Measurements from ENCODE around the gene SPAG6. TPM values are rescaled to one million over a fixed set of nuclear protein-coding genes. Genes with fewer than 3 reads are reported as not detected.

SPAG6 gene
- total RNA-seq, 4 donors from 2014 or later, result not detected

DNA sequence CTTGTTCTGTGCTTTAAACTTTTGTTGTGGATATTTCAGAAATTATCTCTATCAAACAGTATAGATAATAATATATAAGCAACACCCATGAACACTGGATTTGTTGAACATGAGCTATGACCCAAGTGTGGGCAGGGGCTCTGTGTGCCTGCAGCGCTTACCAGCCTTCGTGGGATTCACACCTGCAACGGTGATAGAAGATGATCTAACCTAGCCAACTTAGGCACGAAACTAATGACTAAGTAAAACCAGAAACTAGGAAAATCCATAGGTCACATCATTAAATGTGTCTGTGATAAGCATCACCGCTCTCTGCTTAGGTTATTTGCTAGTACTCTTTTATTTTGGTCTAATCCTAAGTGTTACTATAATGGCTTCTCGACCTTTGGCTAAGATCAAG, 18.0 kb downstream of the SPAG6 start:
- 91 to 92% methylated on average over 6 of the region's 6 CpGs for WGBS, 2 donors
- no peaks in the 10 kb centered on the region for H3K4me1 ChIP-seq
- no peaks in the 10 kb centered on the region for H3K9me3 ChIP-seq
- TF ChIP-seq POLR2A (IDR thresholded peaks at IDR 0.05), result no peak
- H3K27me3 ChIP-seq, result peaks cover 0 to 2% of the 10 kb centered on the region in 2 donors
- DNase-seq (ENCODE audit: low spot score in 2 of 2), result no peak
- H3K4me3 ChIP-seq, result no peak overlapping the region
- H3K27ac ChIP-seq, result no peak overlapping the region
- no peaks in the 10 kb centered on the region for H3K36me3 ChIP-seq

DNA sequence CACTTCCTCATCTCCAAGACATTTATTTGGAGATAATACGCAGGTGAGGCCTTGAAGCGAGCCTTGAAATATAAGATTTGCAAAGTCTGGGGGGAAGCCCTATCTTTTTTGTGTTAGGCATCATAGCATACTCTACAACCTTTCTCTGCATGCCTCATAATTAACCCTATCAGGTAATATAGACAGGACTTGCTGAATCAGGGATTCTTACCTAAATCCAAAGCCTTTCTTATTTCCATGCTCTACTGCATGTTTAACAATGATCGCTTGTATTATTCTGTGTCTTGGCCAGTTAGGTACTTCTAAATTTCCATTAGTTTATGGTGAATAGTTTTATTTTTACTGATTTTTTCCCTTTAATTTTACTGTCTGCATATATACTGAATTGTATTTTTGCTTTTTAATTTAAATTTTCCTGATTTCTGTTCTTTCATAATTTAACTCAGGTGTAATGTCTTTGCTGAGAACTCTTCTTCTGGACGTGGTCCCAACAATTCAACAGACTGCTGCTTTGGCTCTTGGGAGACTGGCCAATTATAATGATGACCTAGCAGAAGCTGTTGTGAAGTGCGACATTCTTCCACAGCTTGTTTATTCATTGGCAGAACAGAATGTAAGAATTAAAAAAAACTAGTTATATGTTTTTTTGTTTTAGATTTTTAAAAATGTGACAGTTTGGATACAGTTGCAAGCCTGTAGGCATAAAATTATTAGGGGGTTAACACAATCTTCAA, 19.3 kb downstream of the SPAG6 start:
- TF ChIP-seq POLR2A (IDR thresholded peaks at IDR 0.05) (no peak), EP300 (IDR thresholded peaks at IDR 0.05) (no peak)
- TF ChIP-seq, protein P1, sequence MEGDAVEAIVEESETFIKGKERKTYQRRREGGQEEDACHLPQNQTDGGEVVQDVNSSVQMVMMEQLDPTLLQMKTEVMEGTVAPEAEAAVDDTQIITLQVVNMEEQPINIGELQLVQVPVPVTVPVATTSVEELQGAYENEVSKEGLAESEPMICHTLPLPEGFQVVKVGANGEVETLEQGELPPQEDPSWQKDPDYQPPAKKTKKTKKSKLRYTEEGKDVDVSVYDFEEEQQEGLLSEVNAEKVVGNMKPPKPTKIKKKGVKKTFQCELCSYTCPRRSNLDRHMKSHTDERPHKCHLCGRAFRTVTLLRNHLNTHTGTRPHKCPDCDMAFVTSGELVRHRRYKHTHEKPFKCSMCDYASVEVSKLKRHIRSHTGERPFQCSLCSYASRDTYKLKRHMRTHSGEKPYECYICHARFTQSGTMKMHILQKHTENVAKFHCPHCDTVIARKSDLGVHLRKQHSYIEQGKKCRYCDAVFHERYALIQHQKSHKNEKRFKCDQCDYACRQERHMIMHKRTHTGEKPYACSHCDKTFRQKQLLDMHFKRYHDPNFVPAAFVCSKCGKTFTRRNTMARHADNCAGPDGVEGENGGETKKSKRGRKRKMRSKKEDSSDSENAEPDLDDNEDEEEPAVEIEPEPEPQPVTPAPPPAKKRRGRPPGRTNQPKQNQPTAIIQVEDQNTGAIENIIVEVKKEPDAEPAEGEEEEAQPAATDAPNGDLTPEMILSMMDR (IDR thresholded peaks at IDR 0.05), result no peak
- H3K27ac ChIP-seq, result no peak overlapping the region
- no peaks in the 10 kb centered on the region for H3K9me3 ChIP-seq
- no peaks in the 10 kb centered on the region for H3K4me1 ChIP-seq
- H3K36me3 ChIP-seq, result no peaks in the 10 kb centered on the region
- 81 to 88% methylated on average over 5 of the region's 5 CpGs for WGBS, 2 donors
- H3K4me3 ChIP-seq, result no peak overlapping the region
- peaks cover 0 to 2% of the 10 kb centered on the region in 2 donors for H3K27me3 ChIP-seq
- no peak for DNase-seq (ENCODE audit: low spot score in 2 of 2)

DNA sequence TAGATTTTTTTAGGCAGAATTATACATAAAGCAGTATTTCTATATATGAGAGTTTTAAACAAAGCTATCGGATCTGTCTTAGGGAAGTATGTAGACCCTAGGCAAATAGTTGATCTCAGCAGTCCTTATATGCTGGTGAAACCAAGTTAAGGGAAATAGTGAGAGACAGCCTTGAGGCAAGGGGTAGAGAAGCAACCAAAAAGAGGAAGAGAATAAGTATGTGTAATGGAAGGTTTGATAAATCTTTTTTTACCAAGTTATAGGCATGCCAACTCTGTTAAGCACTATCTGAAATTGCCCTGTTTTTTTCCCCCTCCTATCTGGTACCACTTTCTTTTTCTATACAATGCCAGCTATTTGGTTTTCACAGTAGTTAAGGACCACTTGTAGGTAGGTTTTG, 19.9 kb downstream of the SPAG6 start:
- TF ChIP-seq EP300 (IDR thresholded peaks at IDR 0.05) (no peak), POLR2A (IDR thresholded peaks at IDR 0.05) (no peak)
- TF ChIP-seq, protein P1 (IDR thresholded peaks at IDR 0.05), result no peak
- Histone ChIP-seq H3K4me1 (no peaks in the 10 kb centered on the region), H3K9me3 (no peaks in the 10 kb centered on the region), H3K27ac (no peak overlapping the region), H3K36me3 (no peaks in the 10 kb centered on the region), H3K4me3 (no peak overlapping the region), H3K27me3 (peaks cover 0 to 2% of the 10 kb centered on the region in 2 donors)
- 93% methylated on average over 1 of the region's 1 CpG for WGBS, 2 donors
- DNase-seq (ENCODE audit: low spot score in 2 of 2), result no peak

DNA sequence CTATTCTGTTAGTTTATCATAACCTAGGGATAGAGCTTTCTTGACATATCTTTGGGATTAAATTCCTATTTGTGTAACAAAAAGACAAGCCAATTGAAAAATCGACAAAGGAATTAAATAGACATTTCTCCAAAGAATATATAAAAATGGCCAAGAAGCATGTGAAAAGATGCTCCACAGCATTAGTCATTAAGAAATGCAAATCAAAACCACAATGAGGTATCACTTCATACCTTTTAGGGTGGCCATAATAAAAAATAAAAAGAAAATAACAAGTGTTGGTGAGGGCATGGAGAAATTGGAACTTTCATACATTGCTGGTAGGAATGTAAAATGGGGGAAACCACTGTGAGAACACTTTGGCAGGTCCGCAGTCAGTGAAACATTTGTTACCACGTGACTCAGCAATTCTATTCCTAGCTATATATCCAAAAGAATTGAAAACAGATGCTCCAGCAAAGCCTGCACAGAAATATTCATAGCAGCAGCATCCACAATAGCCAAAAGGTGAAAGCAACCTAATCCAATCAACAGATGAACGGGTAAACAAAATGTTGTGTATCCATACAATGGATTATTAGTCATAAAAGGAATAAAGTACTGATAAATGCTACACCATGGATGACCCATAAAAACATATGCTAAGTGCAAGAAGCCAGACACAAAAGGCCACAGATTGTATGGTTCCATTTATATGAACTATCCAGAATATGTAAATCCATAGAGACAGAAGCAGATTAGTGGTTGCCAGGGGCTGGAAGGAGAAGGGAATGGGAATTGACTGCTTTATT, 20.5 kb downstream of the SPAG6 start:
- peaks cover 0 to 2% of the 10 kb centered on the region in 2 donors for H3K27me3 ChIP-seq
- H3K36me3 ChIP-seq, result no peaks in the 10 kb centered on the region
- no peak overlapping the region for H3K4me3 ChIP-seq
- H3K4me1 ChIP-seq, result no peaks in the 10 kb centered on the region
- no peak overlapping the region for H3K27ac ChIP-seq
- no peaks in the 10 kb centered on the region for H3K9me3 ChIP-seq
- TF ChIP-seq, protein P1 (IDR thresholded peaks at IDR 0.05), result no peak
- TF ChIP-seq POLR2A (IDR thresholded peaks at IDR 0.05), result no peak
- no peak for TF ChIP-seq EP300 (IDR thresholded peaks at IDR 0.05)
- no peak for DNase-seq (ENCODE audit: low spot score in 2 of 2)
- WGBS, 2 donors, result 74 to 78% methylated on average over 4 of the region's 4 CpGs

DNA sequence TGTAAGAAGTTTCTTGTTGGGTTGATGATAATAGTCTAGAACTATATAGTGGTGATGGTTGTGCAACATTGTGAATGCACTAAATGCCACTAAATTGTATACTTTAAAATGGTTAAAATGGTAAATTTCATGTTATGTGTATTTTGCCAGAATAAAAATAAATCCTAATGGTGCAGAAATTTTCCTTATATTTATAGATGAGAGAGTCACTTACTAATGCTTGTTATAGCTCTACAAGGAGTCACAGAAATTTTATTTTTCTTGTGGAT, 21.1 kb downstream of the SPAG6 start:
- DNase-seq (ENCODE audit: low spot score in 2 of 2), result no peak
- Histone ChIP-seq H3K9me3 (no peaks in the 10 kb centered on the region), H3K36me3 (no peaks in the 10 kb centered on the region), H3K27ac (no peak overlapping the region), H3K27me3 (peaks cover 0 to 2% of the 10 kb centered on the region in 2 donors), H3K4me1 (no peaks in the 10 kb centered on the region), H3K4me3 (no peak overlapping the region)
- TF ChIP-seq, protein P1 (IDR thresholded peaks at IDR 0.05), result no peak
- TF ChIP-seq EP300 (IDR thresholded peaks at IDR 0.05), result no peak
- no peak for TF ChIP-seq POLR2A (IDR thresholded peaks at IDR 0.05)

Measured in tibial nerve (tissue), 4 donors.